Neural progenitor cell (in vitro differentiated cells): ENCODE data around the gene SPTAN1.

ENCODE experiments used
- EZH2 ChIP-seq: fragments of 200-600 bp; sonication (generic); IDR thresholded peaks from 2 replicates; pipeline ENCODE4 v1.6.1; 2017; ENCODE audit warnings: antibody characterized with exemption, mild to moderate bottlenecking, moderate library complexity
- EZH2phosphoT487 ChIP-seq: fragments of 200-600 bp; sonication (generic); IDR thresholded peaks from 2 replicates; pipeline ENCODE4 v1.6.1; 2017; ENCODE audit warnings: antibody characterized with exemption
- TF ChIP-seq, protein P1 (sequence below): fragments of 200-600 bp; sonication (generic); IDR thresholded peaks from 2 replicates; pipeline ENCODE4 v1.5.1; 2017; ENCODE audit warnings: antibody characterized with exemption, mild to moderate bottlenecking

DNA sequence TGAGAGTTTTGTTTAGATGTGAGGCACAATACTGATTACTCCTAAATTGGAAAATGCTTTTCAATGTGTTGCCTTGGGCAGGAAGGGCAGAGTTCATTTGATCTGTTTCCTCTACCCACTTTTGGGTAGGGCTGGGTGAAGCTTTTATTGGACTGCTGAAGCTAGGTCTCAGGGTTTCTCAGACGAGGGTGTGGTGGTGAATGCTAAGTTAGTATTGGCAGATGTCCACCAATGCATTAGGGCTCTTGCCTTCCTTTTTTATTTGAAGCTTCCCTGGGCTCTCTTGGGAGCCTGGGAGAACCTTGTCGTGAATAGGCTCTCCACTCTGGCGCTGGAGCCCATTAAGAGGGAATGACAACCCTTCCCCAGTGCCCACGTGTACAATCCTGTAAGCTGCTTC is 23.1 kb downstream of the SPTAN1 start:
- TF ChIP-seq EZH2 (no peak), EZH2phosphoT487 (no peak)
- TF ChIP-seq, protein P1, sequence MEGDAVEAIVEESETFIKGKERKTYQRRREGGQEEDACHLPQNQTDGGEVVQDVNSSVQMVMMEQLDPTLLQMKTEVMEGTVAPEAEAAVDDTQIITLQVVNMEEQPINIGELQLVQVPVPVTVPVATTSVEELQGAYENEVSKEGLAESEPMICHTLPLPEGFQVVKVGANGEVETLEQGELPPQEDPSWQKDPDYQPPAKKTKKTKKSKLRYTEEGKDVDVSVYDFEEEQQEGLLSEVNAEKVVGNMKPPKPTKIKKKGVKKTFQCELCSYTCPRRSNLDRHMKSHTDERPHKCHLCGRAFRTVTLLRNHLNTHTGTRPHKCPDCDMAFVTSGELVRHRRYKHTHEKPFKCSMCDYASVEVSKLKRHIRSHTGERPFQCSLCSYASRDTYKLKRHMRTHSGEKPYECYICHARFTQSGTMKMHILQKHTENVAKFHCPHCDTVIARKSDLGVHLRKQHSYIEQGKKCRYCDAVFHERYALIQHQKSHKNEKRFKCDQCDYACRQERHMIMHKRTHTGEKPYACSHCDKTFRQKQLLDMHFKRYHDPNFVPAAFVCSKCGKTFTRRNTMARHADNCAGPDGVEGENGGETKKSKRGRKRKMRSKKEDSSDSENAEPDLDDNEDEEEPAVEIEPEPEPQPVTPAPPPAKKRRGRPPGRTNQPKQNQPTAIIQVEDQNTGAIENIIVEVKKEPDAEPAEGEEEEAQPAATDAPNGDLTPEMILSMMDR = no peak
